ENCODE data around the gene WNT3A.

Gene WNT3A

DNA sequence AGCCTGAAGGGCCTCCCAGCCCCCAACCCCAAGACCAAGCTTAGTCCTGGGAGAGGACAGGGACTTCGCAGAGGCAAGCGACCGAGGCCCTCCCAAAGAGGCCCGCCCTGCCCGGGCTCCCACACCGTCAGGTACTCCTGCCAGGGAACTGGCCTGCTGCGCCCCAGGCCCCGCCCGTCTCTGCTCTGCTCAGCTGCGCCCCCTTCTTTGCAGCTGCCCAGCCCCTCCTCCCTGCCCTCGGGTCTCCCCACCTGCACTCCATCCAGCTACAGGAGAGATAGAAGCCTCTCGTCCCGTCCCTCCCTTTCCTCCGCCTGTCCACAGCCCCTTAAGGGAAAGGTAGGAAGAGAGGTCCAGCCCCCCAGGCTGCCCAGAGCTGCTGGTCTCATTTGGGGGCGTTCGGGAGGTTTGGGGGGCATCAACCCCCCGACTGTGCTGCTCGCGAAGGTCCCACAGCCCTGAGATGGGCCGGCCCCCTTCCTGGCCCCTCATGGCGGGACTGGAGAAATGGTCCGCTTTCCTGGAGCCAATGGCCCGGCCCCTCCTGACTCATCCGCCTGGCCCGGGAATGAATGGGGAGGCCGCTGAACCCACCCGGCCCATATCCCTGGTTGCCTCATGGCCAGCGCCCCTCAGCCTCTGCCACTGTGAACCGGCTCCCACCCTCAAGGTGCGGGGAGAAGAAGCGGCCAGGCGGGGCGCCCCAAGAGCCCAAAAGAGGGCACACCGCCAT is 53.8 kb downstream of the WNT3A start:
- TF ChIP-seq, protein P1, sequence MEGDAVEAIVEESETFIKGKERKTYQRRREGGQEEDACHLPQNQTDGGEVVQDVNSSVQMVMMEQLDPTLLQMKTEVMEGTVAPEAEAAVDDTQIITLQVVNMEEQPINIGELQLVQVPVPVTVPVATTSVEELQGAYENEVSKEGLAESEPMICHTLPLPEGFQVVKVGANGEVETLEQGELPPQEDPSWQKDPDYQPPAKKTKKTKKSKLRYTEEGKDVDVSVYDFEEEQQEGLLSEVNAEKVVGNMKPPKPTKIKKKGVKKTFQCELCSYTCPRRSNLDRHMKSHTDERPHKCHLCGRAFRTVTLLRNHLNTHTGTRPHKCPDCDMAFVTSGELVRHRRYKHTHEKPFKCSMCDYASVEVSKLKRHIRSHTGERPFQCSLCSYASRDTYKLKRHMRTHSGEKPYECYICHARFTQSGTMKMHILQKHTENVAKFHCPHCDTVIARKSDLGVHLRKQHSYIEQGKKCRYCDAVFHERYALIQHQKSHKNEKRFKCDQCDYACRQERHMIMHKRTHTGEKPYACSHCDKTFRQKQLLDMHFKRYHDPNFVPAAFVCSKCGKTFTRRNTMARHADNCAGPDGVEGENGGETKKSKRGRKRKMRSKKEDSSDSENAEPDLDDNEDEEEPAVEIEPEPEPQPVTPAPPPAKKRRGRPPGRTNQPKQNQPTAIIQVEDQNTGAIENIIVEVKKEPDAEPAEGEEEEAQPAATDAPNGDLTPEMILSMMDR (IDR thresholded peaks at IDR 0.05) = no peak
- peak overlapping the region; percentile 21 for H3K4me3 ChIP-seq
- no peak for DNase-seq (ENCODE audit: low spot score)
- H3K27ac ChIP-seq = no peak overlapping the region

DNA sequence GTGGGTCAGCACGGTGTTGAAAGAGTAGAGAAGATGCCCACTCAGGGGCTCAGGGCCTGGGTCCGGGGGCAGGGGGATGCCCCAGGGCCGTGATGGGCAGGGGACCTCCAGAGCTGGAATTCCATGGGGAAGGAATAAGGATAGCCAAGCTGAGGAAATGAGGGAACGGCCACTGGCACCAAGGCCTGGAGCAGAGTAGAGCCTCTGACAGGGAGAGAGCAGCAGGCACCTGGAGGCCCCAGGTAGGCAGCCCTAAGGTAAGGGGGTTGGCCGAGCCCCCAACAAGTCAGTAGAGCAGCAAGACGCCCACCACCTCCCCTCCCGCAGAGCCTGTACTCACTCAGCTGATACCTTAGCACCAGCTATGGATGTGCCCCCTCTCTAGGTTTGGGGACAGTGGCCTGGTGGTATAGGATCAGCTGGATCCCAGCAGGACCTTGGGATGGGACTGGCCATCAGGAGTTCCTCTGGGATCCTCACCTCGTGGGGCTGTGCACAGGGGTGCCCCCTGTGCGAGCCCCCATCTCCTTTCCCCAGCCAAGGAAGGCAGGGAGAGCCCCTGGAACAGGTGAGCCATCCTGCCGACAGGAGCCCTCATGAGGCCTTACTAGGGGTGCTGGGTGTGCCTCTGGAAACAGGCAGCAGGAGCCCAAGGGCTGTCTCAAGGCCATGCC is 54.8 kb downstream of the WNT3A start:
- Histone ChIP-seq H3K27ac (no peak overlapping the region), H3K4me3 (no peak overlapping the region)
- TF ChIP-seq, protein P1 (IDR thresholded peaks at IDR 0.05) = no peak
- no peak for DNase-seq (ENCODE audit: low spot score)

DNA sequence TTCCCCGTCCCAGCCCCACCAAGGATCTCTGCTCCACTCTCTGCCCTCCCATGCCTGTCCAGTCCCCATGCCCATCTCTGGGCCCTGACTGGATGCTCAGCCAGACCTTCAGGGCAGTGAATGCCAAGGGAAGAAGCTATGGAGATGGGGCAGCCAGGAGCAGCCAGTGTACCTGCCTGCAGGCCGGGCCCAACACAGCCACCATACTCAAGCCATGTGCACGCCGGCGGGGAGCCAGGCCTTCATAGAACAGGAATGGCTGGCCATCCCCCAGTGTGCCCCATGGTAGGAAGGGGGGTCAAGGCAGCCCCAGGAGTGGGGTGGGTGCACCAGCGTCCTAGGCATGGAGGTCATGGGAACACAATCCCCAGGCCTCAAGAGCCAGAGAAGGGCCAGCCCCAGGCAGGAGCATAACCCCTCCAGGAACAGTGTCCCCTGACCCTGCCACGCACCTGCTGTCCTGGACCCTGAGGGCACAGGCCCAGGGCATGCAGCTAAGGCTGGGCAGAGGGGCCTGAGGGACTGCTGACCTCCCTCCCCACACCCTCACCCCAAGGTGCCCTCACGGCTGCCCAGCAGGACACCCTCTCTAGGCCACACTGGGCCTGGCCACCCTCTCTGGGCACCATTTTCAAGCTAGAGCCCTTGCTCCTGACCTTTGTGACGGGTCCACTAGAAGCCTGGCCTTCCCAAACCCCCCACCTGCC is 55.4 kb downstream of the WNT3A start:
- DNase-seq (ENCODE audit: low spot score) = no peak

DNA sequence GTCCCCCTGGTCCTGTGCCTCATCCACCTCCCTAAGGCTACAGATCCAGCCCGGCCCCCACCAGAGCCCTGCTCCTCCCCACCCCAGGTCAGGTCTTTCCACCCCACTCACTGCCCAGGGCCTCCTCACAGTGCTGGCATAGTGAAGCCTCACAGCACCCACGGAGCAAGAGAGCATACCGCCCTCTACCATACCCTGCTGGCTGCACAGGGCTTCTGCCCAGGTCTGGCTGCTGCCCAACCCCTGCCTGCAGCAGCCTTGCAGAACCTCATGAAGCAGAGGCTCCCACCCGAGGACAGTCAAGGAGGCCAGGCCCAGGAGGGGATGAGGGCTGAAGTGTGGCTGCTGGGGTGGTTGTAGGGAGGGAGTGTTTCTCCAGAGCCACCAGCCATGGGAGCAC is 56.0 kb downstream of the WNT3A start:
- Histone ChIP-seq H3K4me3 (no peak overlapping the region), H3K27ac (no peak overlapping the region)
- TF ChIP-seq, protein P1 (IDR thresholded peaks at IDR 0.05) = no peak
- DNase-seq (ENCODE audit: low spot score) = no peak

More for the DNA sequence above, 55.4 kb downstream of the WNT3A start:
- Histone ChIP-seq H3K4me3 (no peak overlapping the region), H3K27ac (no peak overlapping the region)
- TF ChIP-seq, protein P1 (IDR thresholded peaks at IDR 0.05) = no peak

DNA sequence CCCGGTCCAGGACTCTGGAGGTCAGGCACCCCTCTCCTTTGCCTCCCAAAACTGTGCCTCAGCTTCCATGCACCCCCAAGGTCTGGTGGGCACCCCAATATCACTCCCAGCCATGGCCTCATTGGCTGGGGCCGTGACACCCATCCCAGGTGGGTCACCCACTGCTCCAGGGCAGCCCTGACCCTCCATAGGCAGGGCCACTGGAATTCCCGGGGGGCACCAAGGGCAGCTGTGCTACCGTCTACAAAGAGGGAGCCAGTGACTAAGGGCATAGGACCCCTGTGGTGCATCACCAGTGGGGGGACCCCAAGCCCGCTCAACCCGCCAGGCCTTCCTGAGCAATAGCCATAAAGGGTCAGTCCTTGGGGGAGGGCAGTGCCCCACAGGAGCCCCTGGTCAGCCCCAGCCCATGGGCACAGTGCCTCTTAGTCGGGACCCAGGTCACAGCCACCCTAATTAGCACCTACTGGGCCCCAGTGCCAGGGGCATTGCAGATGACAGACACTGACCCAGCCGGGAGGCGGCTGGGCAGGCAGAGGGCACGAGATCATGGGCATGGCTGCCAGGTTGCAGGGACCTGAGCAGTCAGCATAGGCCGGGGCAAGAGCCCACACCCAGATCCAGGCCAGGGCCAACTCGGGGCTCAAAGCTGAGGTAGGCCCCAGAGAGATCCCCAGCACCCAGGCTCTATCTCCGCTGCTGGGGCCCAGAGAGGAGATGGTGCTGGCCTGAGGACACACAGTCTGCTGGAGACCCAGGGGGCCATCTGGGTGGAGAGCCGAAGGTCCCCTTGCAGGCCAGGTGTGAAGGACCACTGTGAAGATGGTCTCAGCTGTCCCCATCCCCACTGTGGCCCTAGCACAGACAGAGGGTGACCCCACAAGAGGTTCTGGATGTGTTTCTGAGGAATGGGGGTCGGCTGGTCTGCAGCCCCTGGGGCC is 56.7 kb downstream of the WNT3A start:
- TF ChIP-seq, protein P1 (IDR thresholded peaks at IDR 0.05) = no peak
- DNase-seq (ENCODE audit: low spot score) = no peak
- no peak overlapping the region for H3K4me3 ChIP-seq
- H3K27ac ChIP-seq = no peak overlapping the region

DNA sequence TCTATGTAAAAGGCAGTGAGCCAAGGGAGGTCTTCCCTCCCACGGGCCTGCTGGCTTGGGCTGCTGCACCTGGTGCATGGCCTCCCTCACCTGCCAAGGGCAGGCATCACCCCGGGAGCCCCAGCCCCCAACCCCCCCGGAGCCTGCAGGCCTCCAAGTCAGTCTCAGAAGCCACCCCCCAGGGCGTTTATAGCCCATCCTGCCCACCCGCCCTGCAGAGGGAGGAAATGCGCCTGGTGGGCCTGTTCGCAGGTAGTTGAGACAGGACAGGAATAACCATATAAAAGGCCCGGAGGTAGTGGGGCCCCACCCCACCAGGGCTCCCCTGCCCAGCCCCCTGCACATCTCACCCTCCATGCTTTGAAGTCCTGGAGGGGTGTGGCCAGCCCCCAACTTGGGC is 57.5 kb downstream of the WNT3A start:
- TF ChIP-seq, protein P1 (IDR thresholded peaks at IDR 0.05) = no peak
- DNase-seq (ENCODE audit: low spot score) = no peak
- no peak overlapping the region for H3K27ac ChIP-seq
- no peak overlapping the region for H3K4me3 ChIP-seq
